Activated T-cell treated with anti-CD3 and anti-CD28 coated beads, Interleukin-2, amount 50 U/mL, for 72 hours (primary cell): ENCODE data around the gene PIBF1. TPM values are rescaled to one million over a fixed set of nuclear protein-coding genes. Genes with fewer than 3 reads are reported as not detected.
"Not testable (repeated sequence)": the region's sequence is repeated elsewhere in the genome, so short reads cannot be mapped to it uniquely, and the experiment has no call there.

ENCODE experiments used
- ATAC-seq, 2 donors: fragments of 150-1000 bp; cut with Tn5 transposase; replicated peaks in 1 of 2; 2 replicates each; pipeline ENCODE4 v1.10.0; 2021; ENCODE audit warnings: moderate library complexity in 2 of 2, mild to moderate bottlenecking in 1 of 2
- DNase-seq, 2 donors: peaks; one replicate each; pipeline ENCODE4 v3.0.0; 2021 to 2022; ENCODE audit warnings: mixed read lengths in 1 of 2
- H3K27ac Mint-ChIP-seq: one replicate; pipeline ENCODE4 v1.8.0; 2022; ENCODE audit warnings: mild to moderate bottlenecking, moderate library complexity, mixed read lengths
- H3K27me3 Mint-ChIP-seq: one replicate; pipeline ENCODE4 v1.8.0; 2022; ENCODE audit warnings: low read depth, mixed read lengths
- H3K36me3 Mint-ChIP-seq, 2 donors: one replicate each; pipeline ENCODE4 v1.8.0; 2022; ENCODE audit warnings: mixed read lengths in 2 of 2, mild to moderate bottlenecking in 1 of 2; ENCODE audit not compliant: insufficient read depth in 2 of 2
- H3K4me1 Mint-ChIP-seq: one replicate; pipeline ENCODE4 v1.8.0; 2022; ENCODE audit warnings: low read depth, mixed read lengths
- H3K4me3 Mint-ChIP-seq, 2 donors: one replicate each; pipeline ENCODE4 v1.8.0; 2022; ENCODE audit warnings: mild to moderate bottlenecking in 2 of 2, mixed read lengths in 2 of 2, moderate library complexity in 2 of 2
- H3K9me3 Mint-ChIP-seq, 2 donors: one replicate each; pipeline ENCODE4 v1.8.0; 2022; ENCODE audit warnings: mixed read lengths in 2 of 2
- total RNA-seq, 2 donors: library from RNA; stranded (reverse); gene quantifications; one replicate each; pipeline ENCODE4 v1.2.3, GENCODE V29; 2022

Gene PIBF1
- total RNA-seq, 2 donors from 2014 or later: 17.5 to 21.2 TPM

GRCh38 chr13:72845148-72845547 is 63.2 kb downstream of the PIBF1 start:
- H3K27ac Mint-ChIP-seq, H3K4me1 Mint-ChIP-seq, H3K4me3 Mint-ChIP-seq, H3K27me3 Mint-ChIP-seq, H3K9me3 Mint-ChIP-seq, DNase-seq, ATAC-seq: not testable (repeated sequence)
- H3K36me3 Mint-ChIP-seq: peaks cover 9 to 33% of the 10 kb centered on the region in 2 donors

- no peak overlapping the region for H3K27ac Mint-ChIP-seq
- peaks cover 11 to 30% of the 10 kb centered on the region in 2 donors for H3K36me3 Mint-ChIP-seq
- no peak for ATAC-seq
- DNase-seq: no peak
- H3K4me1 Mint-ChIP-seq: no peaks in the 10 kb centered on the region
- H3K4me3 Mint-ChIP-seq: no peak overlapping the region
- H3K9me3 Mint-ChIP-seq: peaks cover 2% of the 10 kb centered on the region in 2 donors
- H3K27me3 Mint-ChIP-seq: no peaks in the 10 kb centered on the region
Observed at GRCh38 chr13:72849571-72849970, 67.6 kb downstream of the PIBF1 start.

- ATAC-seq: no peak
- Mint-ChIP-seq H3K27me3 (no peaks in the 10 kb centered on the region), H3K36me3 (peaks cover 6 to 18% of the 10 kb centered on the region in 2 donors), H3K4me1 (no peaks in the 10 kb centered on the region), H3K4me3 (no peak overlapping the region), H3K27ac (no peak overlapping the region), H3K9me3 (no peaks in the 10 kb centered on the region)
- DNase-seq: no peak
Observed at GRCh38 chr13:72850959-72851677, 69.2 kb downstream of the PIBF1 start.

- Mint-ChIP-seq H3K36me3 (peaks cover 4 to 16% of the 10 kb centered on the region in 2 donors), H3K4me1 (no peaks in the 10 kb centered on the region), H3K27ac (no peak overlapping the region), H3K27me3 (no peaks in the 10 kb centered on the region), H3K4me3 (no peak overlapping the region), H3K9me3 (no peaks in the 10 kb centered on the region)
- DNase-seq: no peak
- no peak for ATAC-seq
Observed at GRCh38 chr13:72851678-72852014, 69.7 kb downstream of the PIBF1 start.

- DNase-seq (no peak), ATAC-seq (no peak)
- H3K27ac Mint-ChIP-seq: no peak overlapping the region
- no peaks in the 10 kb centered on the region for H3K27me3 Mint-ChIP-seq
- H3K4me3 Mint-ChIP-seq: no peak overlapping the region
- peaks cover 4 to 15% of the 10 kb centered on the region in 2 donors for H3K36me3 Mint-ChIP-seq
- no peaks in the 10 kb centered on the region for H3K4me1 Mint-ChIP-seq
- H3K9me3 Mint-ChIP-seq: no peaks in the 10 kb centered on the region
Observed at GRCh38 chr13:72852207-72852606, 70.3 kb downstream of the PIBF1 start.

- Mint-ChIP-seq H3K27me3 (no peaks in the 10 kb centered on the region), H3K4me1 (no peaks in the 10 kb centered on the region), H3K36me3 (peaks cover 4 to 12% of the 10 kb centered on the region in 2 donors), H3K9me3 (no peaks in the 10 kb centered on the region), H3K4me3 (no peak overlapping the region), H3K27ac (no peak overlapping the region)
- DNase-seq: no peak
- ATAC-seq: no peak
Observed at GRCh38 chr13:72853000-72853399, 71.1 kb downstream of the PIBF1 start.

- peaks cover 17% of the 10 kb centered on the region for H3K4me1 Mint-ChIP-seq
- peaks cover 0 to 4% of the 10 kb centered on the region in 2 donors for H3K9me3 Mint-ChIP-seq
- H3K27ac Mint-ChIP-seq: peak overlapping the region; percentile 90
- ATAC-seq: peak; percentile 66 to 86
- peak overlapping the region; percentile 4 to 79 for H3K4me3 Mint-ChIP-seq
- no peaks in the 10 kb centered on the region for H3K27me3 Mint-ChIP-seq
- peaks cover 9 to 14% of the 10 kb centered on the region in 2 donors for H3K36me3 Mint-ChIP-seq
- peak in 1 of 2 donors; percentile 13 for DNase-seq
Observed at GRCh38 chr13:72864142-72865011, 82.4 kb downstream of the PIBF1 start.

- Mint-ChIP-seq H3K27me3 (no peaks in the 10 kb centered on the region), H3K4me3 (no peak overlapping the region), H3K4me1 (peaks cover 12% of the 10 kb centered on the region), H3K9me3 (peaks cover 2% of the 10 kb centered on the region in 2 donors), H3K27ac (no peak overlapping the region), H3K36me3 (peaks cover 5 to 11% of the 10 kb centered on the region in 2 donors)
- ATAC-seq (no peak), DNase-seq (no peak)
Observed at GRCh38 chr13:72868229-72868628, 86.3 kb downstream of the PIBF1 start.

- Mint-ChIP-seq H3K4me1 (peaks cover 5% of the 10 kb centered on the region), H3K4me3 (no peak overlapping the region), H3K36me3 (peaks cover 13 to 27% of the 10 kb centered on the region in 2 donors), H3K27me3 (no peaks in the 10 kb centered on the region), H3K9me3 (peaks cover under 1 to 2% of the 10 kb centered on the region in 2 donors), H3K27ac (no peak overlapping the region)
- DNase-seq (no peak), ATAC-seq (no peak)
Observed at GRCh38 chr13:72875233-72875632, 93.3 kb downstream of the PIBF1 start.

GRCh38 chr13:72884101-72884500 is 102.2 kb downstream of the PIBF1 start:
- Mint-ChIP-seq H3K4me3 (no peak overlapping the region), H3K27me3 (no peaks in the 10 kb centered on the region), H3K4me1 (no peaks in the 10 kb centered on the region)

GRCh38 chr13:72886272-72887067 is 104.5 kb downstream of the PIBF1 start:
- ATAC-seq: no peak
- Mint-ChIP-seq H3K36me3 (peaks cover 0 to 1% of the 10 kb centered on the region in 2 donors), H3K27ac (no peak overlapping the region), H3K4me3 (no peak overlapping the region), H3K27me3 (no peaks in the 10 kb centered on the region), H3K4me1 (no peaks in the 10 kb centered on the region), H3K9me3 (no peaks in the 10 kb centered on the region)
- no peak for DNase-seq

More at GRCh38 chr13:72884101-72884500, 102.2 kb downstream of the PIBF1 start:
- ATAC-seq (no peak), DNase-seq (no peak)
- peaks cover 4% of the 10 kb centered on the region in 2 donors for H3K36me3 Mint-ChIP-seq
- H3K9me3 Mint-ChIP-seq: no peaks in the 10 kb centered on the region
- no peak overlapping the region for H3K27ac Mint-ChIP-seq

GRCh38 chr13:72889495-72889894 is 107.6 kb downstream of the PIBF1 start:
- peaks cover 0 to 2% of the 10 kb centered on the region in 2 donors for H3K36me3 Mint-ChIP-seq
- H3K4me1 Mint-ChIP-seq: no peaks in the 10 kb centered on the region
- no peak overlapping the region for H3K27ac Mint-ChIP-seq
- ATAC-seq (no peak), DNase-seq (no peak)
- H3K4me3 Mint-ChIP-seq: no peak overlapping the region
- H3K9me3 Mint-ChIP-seq: no peaks in the 10 kb centered on the region
- no peaks in the 10 kb centered on the region for H3K27me3 Mint-ChIP-seq

GRCh38 chr13:72890546-72890945 is 108.6 kb downstream of the PIBF1 start:
- ATAC-seq (no peak), DNase-seq (no peak)
- Mint-ChIP-seq H3K4me1 (no peaks in the 10 kb centered on the region), H3K27me3 (no peaks in the 10 kb centered on the region), H3K27ac (no peak overlapping the region), H3K36me3 (peaks cover 0 to 2% of the 10 kb centered on the region in 2 donors), H3K9me3 (no peaks in the 10 kb centered on the region), H3K4me3 (no peak overlapping the region)
